ENCODE results near the gene SPATA3.

Gene SPATA3

GRCh38 chr2:231032575-231033140 is 36.7 kb downstream of the SPATA3 start:
- DNase-seq = no peak

GRCh38 chr2:231033147-231034132 is 37.5 kb downstream of the SPATA3 start:
- no peak for DNase-seq

- peak in 1 of 2 experiments; percentile 20 for DNase-seq
Observed at GRCh38 chr2:231034291-231034882, 38.5 kb downstream of the SPATA3 start.

- no peak for DNase-seq
Observed at GRCh38 chr2:231036131-231036530, 40.2 kb downstream of the SPATA3 start.

DNA sequence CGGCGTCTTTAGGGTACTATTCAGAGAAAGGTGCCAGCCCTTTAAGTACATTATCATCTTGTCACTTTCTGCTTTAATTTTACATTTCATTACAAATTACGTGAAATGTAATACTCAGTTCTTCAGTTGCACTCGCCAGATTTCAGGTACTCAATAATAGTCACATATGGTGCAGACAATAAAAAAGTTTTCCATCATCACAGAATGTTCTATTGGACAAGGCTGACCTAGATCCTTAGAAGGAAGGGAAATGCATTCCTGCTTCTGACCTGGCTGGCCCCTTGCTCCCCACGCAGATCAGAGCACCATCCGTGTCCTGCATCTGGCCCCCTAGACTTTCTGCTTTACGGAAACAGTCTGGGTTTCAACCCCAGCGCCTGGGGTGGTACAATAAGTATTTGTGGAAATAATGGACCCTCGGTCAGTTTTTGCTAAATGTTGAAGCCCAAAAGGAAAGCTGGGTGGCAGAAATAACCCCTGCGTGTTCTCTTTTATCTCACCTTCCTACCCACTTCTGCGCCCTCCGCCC is 40.7 kb downstream of the SPATA3 start:
- DNase-seq = peak in 1 of 2 experiments; percentile 17

DNA sequence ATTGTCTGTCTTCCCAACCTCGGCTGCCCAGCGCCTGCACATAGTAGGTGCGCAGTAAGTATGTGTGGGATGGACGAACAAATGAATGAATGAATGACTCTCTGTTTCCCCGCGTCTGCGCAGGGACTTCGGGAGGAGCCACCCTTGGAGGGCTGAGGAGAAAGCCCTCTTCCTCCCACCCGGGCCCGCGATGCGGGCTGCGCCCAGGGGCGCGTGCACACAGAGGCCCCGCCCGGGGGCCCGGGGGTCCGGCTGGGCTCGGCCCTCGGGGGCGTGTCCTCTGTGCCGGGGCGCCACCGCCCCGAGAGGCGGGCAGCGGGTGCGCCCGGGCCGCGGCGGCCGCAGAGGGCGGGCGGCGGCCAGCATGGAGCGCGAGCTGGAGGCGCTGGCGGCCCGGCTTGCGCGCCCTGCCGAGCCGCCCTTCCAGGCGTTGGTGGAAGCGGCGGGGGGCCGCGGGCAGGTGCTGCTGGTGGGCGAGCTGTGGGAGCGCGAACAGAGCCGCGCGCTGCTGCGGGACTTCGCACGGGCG is 41.3 kb downstream of the SPATA3 start, which contains the start of gene C2orf72:
C2orf72 (plus strand) TSS at position 322 of the 529 bp plus-strand sequence; CDS start at position 365, 43 bp downstream.
- DNase-seq = no peak

DNA sequence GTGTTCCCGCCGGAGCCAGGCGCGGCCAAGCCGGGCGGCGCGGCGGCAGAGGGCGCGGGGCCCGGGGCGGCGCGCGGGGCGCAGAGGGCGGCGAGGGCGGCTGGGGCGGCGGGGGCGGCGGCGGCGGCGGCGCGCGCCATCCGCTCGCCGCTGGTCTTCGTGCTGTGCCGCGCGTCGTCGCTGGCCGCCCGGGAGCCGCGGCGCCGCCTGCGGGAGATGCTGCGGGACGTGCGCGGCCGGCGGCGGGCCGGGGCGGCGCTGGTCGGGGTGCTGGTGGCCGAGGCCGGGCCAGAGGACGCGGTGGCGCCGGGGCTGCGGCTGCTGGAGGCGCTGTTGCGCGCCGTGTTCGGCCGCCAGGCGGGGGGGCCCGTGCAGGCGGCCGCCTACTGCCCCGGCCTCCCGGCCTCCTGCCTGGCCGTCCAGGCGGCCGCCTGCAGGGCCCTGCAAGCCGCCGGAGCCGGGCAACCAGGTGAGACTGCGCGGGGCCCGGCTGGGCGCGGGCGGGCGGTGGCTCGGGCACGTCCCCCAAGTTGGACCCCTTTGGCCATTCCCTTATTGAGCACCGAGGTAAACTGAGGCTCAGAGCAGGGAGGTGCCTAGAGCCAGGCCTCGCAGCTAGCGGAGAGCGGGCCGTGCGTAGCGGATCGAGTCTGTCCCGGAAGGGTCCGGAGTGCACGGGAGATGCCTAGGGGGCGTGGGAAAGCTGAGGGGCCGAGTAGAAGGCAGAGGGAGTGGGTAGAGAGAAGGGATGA is 42.0 kb downstream of the SPATA3 start:
- DNase-seq = peak in 1 of 2 experiments; percentile 35

DNA sequence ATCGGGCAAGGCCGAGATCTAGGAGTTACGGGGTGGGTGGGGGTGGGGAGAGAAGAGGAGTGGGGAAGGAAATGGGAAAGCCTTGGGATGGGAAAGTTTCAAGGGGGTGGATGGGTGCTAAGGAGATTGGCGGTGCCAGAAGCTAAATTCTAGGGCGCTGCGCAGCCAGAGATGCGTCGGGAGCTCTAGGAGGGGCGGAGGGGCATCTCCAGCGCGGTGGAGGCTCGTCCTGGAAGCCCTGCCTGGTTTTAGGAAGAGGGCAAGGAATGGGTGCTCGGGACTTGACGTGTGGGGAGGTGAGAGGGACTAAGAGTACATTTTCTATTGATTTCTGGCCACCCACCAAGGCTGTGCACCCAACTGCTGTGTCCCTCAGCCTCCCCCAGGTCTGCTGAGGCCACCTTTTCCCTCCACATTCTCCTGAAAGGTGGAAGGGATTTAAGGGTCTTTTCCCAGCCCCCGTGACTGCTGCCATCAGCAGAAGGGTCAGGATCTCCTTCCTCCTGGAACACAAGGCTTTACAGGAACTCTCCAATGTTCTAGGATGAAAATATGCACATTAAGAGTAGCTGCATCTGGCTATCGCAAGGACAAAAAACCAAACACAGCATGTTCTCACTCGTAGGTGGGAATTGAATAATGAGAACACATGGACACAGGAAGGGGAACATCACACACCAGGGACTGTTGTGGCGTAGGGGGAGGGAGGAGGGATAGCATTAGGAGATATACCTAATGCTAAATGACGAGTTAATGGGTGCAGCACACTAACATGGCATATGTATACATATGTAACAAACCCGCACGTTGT is 42.8 kb downstream of the SPATA3 start:
- DNase-seq = no peak

DNA sequence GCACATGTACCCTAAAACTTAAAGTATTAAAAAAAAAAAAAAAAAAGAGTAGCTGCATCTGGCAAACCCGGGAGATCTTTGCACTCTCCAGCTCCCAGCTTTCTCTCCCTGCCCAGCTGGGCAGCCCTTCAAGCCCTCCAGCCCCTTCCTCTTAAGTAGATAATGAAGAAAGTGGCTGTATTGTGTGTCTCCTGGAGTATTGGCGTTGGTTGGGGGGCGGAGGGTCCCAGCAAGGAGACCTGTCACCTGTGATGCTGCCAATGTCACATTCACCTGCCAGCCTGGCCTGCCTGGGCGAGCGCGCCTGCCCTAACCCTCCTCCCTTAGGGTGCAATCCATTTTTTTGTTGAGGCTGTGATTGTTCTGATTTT is 43.4 kb downstream of the SPATA3 start:
- no peak for DNase-seq

DNA sequence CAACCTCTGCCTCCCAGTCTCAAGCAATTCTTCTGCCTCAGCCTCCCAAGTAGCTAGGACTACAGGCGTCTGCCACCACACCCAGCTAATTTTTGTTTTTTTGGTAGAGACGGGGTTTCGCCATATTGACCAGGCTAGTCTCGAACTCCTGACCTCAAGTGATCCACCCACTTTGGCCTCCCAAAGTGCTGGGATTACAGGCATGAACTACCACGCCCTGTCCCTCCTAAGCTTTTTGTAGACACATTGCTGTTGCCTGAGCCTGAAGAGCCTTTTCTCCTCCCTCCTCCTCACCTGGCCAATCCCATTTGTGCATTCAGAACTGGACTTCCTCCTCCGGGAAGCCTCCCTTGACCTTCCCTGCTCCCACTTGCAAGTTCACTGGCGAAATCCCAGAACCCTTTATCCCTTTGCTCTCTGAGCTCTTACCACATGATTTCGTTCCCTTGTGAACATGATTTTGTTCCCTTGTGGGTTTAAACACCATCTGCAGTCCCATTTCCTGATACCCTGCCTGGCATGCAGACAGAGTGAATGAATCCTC is 44.0 kb downstream of the SPATA3 start:
- no peak for DNase-seq

- DNase-seq = no peak
Observed at GRCh38 chr2:231041061-231041689, 45.3 kb downstream of the SPATA3 start.

DNA sequence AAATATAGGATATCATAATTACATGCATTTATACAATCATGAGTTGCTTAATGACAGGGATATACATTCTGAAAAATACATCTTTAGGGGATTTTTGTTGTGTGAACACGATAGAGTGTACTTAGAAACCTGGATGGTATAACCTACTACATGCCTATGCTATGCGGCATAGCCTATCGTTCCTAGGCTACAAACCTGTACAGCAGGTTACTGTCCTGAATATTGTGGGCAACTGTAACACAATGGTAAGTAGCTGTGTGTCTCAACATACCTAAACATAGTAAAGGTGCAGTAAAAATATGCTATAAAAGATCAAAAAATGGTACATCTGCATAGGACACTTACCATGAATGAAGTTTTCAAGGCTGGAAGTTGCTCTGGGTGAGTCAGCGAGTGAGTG is 47.9 kb downstream of the SPATA3 start:
- DNase-seq = no peak

GRCh38 chr2:231046916-231047273 is 51.0 kb downstream of the SPATA3 start:
- no peak for DNase-seq

GRCh38 chr2:231047274-231047922 is 51.5 kb downstream of the SPATA3 start:
- no peak for DNase-seq

DNA sequence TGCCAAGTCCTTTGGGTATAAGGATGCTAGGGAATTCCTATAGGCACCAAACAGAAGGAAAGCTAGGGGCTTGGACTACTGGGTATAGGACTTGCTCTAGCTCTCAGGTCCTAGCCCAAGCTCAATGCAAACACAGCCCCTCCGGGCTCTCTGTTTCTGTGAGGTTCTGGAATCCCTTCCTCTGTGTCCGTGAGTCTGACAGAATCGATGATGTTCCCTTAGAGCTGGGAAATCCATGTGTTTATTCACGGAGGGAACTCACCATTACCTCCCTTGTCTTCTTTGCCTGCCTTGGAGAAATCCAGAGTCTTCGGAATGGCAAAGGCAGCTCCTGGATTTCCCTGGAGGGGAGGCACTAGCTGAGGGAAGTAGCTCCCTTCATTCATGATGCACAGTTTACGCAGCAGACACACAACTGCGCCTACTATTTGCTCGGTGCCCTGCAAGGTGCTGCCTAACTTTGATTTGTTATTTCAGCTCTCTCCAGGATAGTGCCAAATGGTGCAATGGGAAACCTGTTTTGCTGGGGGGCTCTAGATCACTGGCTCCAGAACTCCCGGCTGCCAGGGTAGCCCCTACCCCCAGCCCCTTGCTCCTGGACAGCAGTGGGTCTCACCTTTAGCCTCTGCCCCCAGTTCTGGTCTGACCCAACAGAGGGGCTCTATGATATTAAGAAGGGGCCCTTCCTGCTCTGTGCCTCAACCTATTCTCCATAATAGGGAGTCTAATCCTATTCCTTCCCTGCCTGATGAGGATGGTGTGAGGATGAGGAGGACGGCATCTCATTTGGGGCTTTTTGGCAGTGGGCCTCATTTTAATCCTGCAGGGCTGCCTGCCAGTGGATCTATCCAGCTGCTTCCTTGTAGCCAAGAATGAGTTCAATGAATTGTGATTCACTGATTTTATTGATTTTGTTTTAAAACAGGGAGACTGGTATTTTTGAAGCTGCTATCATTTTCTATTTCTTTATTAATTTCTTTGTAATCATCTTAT is 52.3 kb downstream of the SPATA3 start:
- DNase-seq = no peak

- no peak for DNase-seq
Observed at GRCh38 chr2:231049286-231050017, 53.5 kb downstream of the SPATA3 start.

- DNase-seq = no peak
Observed at GRCh38 chr2:231050018-231050901, 54.3 kb downstream of the SPATA3 start.

Data from NCI-H524 (cell line).